Upper lobe of right lung (tissue), 1 donor: ENCODE results near the gene HMGCS2. TPM values are rescaled to one million over a fixed set of nuclear protein-coding genes. Genes with fewer than 3 reads are reported as not detected.

Experiments
- ATAC-seq: fragments of 200-7000 bp; cut with Tn5 transposase; one replicate; pipeline ENCODE4 v1.9.1; 2020; ENCODE audit warnings: mild to moderate bottlenecking, moderate library complexity
- DNase-seq: peaks from one replicate; pipeline ENCODE4 v3.0.0-alpha.2; 2020
- H3K27ac ChIP-seq: fragments of 200-600 bp; one replicate; pipeline ENCODE4 v1.8.0; 2022
- H3K27me3 ChIP-seq: fragments of 200-600 bp; one replicate; pipeline ENCODE4 v1.8.0; 2022; ENCODE audit warnings: mild to moderate bottlenecking
- H3K36me3 ChIP-seq: fragments of 200-600 bp; one replicate; pipeline ENCODE4 v1.8.0; 2022
- H3K4me1 ChIP-seq: fragments of 200-600 bp; one replicate; pipeline ENCODE4 v1.8.0; 2022
- H3K4me3 ChIP-seq: fragments of 200-600 bp; one replicate; pipeline ENCODE4 v1.8.0; 2022; ENCODE audit warnings: mild to moderate bottlenecking
- H3K9me3 ChIP-seq: fragments of 200-600 bp; one replicate; pipeline ENCODE4 v1.8.0; 2022
- CTCF ChIP-seq: fragments of 200-600 bp; IDR thresholded peaks from one replicate; pipeline ENCODE4 v1.8.0; 2022; ENCODE audit warnings: antibody characterized with exemption
- intact Hi-C: fragments of 100-400 bp; cut with DNase I; formaldehyde crosslinking; loops from one replicate; pipeline ENCODE4 v1.11.0; 2022
- total RNA-seq: library from RNA; stranded (reverse); fragmentation: NEBNext Ultra II Directional; extraction: Animal tissue kit (Norgen Biotek cat#: 25700); gene quantifications from one replicate; pipeline ENCODE4 v1.2.1, GENCODE V29; 2021
- donor health status: DM: no; HTN: yes; CAD: no; lungs with severe emphysema.

HMGCS2 gene
- total RNA-seq, 1 donor from 2014 or later = not detected

- Histone ChIP-seq H3K9me3 (no peaks in the 10 kb centered on the region), H3K36me3 (no peaks in the 10 kb centered on the region), H3K27me3 (no peaks in the 10 kb centered on the region), H3K4me1 (no peaks in the 10 kb centered on the region), H3K4me3 (no peak overlapping the region), H3K27ac (no peak overlapping the region)
- intact Hi-C loops = no loop called here
- TF ChIP-seq CTCF = no peak
- DNase-seq = no peak
- no peak for ATAC-seq
Measured at GRCh38 chr1:119752592-119752991, 16.1 kb downstream of the HMGCS2 start.

- TF ChIP-seq CTCF = no peak
- H3K4me1 ChIP-seq = no peaks in the 10 kb centered on the region
- no peaks in the 10 kb centered on the region for H3K36me3 ChIP-seq
- intact Hi-C loops = no loop called here
- DNase-seq = no peak
- H3K27me3 ChIP-seq = no peaks in the 10 kb centered on the region
- H3K4me3 ChIP-seq = no peak overlapping the region
- H3K27ac ChIP-seq = no peak overlapping the region
- no peaks in the 10 kb centered on the region for H3K9me3 ChIP-seq
- peak; percentile 65 for ATAC-seq
Measured at GRCh38 chr1:119748040-119748439, 20.7 kb downstream of the HMGCS2 start.

GRCh38 chr1:119747451-119747850 lies 21.3 kb downstream of the HMGCS2 start:
- DNase-seq = no peak
- TF ChIP-seq CTCF = no peak
- ATAC-seq = no peak
- H3K36me3 ChIP-seq = no peaks in the 10 kb centered on the region
- H3K27ac ChIP-seq = no peak overlapping the region
- intact Hi-C loops = no loop called here
- H3K27me3 ChIP-seq = no peaks in the 10 kb centered on the region
- H3K9me3 ChIP-seq = no peaks in the 10 kb centered on the region
- no peak overlapping the region for H3K4me3 ChIP-seq
- no peaks in the 10 kb centered on the region for H3K4me1 ChIP-seq

GRCh38 chr1:119745034-119745433 lies 23.7 kb downstream of the HMGCS2 start:
- intact Hi-C loops = no loop called here
- H3K4me1 ChIP-seq = no peaks in the 10 kb centered on the region
- no peaks in the 10 kb centered on the region for H3K27me3 ChIP-seq
- DNase-seq = no peak
- H3K4me3 ChIP-seq = no peak overlapping the region
- no peak for ATAC-seq
- H3K9me3 ChIP-seq = no peaks in the 10 kb centered on the region
- no peaks in the 10 kb centered on the region for H3K36me3 ChIP-seq
- TF ChIP-seq CTCF = no peak
- H3K27ac ChIP-seq = no peak overlapping the region

GRCh38 chr1:119744598-119744942 lies 24.1 kb downstream of the HMGCS2 start:
- no peak for ATAC-seq
- DNase-seq = no peak
- intact Hi-C loops = no loop called here
- Histone ChIP-seq H3K36me3 (no peaks in the 10 kb centered on the region), H3K4me3 (no peak overlapping the region), H3K4me1 (no peaks in the 10 kb centered on the region), H3K9me3 (no peaks in the 10 kb centered on the region), H3K27me3 (no peaks in the 10 kb centered on the region), H3K27ac (no peak overlapping the region)
- no peak for TF ChIP-seq CTCF
